GM12892 (cell line): ENCODE data around the gene STK38.

Experiments used
- DNase-seq: peaks from one replicate; pipeline ENCODE4 v3.0.0; 2011; ENCODE audit not compliant: insufficient read length
- FAIRE-seq: peaks from 2 replicates; lab custom pipeline; 2011; peaks lifted over from hg19 to GRCh38; lab: Jason Lieb, UNC
- POLR2A ChIP-seq: IDR thresholded peaks from 2 replicates; pipeline ENCODE4 v1.6.1; 2011; ENCODE audit warnings: low read depth, low read length, control low read depth
- POLR2AphosphoS5 ChIP-seq: IDR thresholded peaks from 2 replicates; pipeline ENCODE4 v1.6.1; 2011; ENCODE audit warnings: low read depth, low read length, control low read depth
- TAF1 ChIP-seq: IDR thresholded peaks from 2 replicates; pipeline ENCODE4 v1.6.1; 2011; ENCODE audit warnings: low read depth, mild to moderate bottlenecking, control low read depth, low read length, borderline replicate concordance

STK38 gene

DNA sequence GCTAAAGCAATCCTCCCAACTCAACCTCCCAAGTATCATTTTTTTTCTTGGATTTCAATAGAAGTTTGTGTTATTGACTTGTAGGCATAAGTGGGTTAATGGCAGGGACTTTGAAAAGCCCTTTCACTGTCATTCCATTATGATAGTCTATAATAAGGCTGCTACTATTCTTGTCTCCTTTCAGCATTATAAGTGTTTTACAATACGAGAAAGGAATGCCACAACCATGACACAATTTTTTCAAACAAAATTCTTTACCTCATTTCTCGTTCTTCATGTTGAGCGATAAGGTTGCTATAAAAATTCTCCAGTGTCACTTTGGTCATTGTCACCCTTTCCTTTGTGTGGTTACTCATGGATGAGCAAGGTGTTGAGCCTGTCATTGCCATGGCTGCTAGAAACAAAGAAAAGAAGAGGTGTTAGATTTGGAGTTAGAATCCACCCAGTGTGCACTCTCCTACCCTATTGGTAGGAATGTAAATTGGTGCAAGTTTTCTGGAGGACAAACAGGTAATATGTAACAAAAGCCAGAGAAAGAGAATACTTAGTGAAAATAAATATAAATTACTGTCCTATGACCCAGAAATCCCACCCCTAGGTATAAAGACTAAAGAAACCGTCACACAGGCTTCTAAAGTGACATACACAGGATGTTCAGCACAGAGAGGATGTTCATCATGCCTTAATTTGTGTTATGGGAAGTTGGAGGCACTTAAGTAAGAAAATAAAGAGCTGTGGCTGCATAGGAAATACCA, 7.3 kb downstream of the STK38 start:
- TF ChIP-seq TAF1 (no peak), POLR2A (no peak), POLR2AphosphoS5 (no peak)
- no peak for DNase-seq
- FAIRE-seq, result no peak

DNA sequence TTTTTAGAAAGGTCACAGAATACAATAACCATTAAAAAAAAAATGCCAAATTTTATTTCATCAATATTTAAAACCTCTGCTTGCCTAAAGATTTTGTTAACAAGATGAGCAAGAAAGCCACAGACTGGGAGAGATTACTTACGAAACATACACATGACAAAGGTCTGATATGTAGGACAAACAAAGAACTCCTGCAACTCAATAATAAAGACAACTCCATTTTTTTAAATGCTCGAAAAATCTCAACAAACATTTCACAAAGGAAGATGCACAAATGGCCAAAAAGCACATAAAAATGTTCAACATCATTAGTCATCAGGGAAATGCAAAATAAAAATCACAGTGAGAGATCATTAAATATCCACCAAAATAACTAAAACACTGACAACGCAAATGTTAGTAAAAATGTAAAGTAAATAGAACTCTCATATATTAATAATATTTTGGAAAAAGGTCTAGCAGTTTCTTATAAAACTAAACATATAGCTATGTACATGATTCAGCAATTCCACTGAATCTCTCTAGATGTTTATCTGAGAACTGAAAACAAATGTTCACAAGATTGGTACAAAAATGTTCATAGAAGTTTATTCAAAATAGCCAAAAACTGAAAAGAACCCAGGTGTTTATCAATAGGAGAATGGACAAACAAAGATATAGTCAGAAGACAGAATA, 10.3 kb downstream of the STK38 start:
- TF ChIP-seq TAF1 (no peak), POLR2AphosphoS5 (no peak), POLR2A (no peak)
- FAIRE-seq (no peak), DNase-seq (no peak)

DNA sequence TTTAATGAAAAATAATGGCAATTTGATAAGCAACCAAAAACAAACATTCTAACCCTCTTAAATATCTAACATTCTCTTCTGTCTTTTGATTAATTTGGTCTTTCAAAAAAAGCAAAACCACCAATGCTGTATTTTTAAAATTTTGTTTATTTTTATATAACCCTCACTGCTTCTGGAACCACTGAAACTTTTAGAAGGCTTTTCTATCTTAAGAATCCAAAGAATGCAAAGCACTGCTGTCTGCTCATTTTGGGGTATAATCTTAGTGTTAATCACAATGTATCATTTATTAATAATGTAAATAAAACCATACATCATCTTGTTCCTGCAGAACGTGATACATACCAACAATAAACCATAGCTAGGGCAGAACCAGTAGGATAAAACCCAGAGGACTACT, 14.0 kb downstream of the STK38 start:
- DNase-seq, result no peak
- FAIRE-seq, result no peak
- TF ChIP-seq TAF1 (no peak), POLR2A (no peak), POLR2AphosphoS5 (no peak)

DNA sequence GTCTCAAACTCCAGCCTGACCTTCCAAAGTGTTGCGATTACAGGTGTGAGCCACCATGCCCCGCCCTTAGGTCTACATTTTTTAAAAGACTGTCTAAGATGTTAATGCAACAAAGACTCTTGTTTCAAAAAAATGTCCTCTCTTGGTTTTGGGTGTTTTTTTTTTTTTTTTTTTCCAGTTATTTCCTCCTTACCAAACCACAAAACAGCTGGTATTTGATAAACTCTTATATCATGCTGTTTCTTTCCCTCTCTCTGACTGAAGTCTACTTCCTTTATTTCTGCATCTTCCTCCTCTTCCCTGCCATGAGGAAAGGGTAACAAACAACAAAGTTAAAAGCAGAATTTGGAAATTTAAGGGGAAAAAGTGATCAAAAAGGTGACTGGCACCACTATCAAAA, 21.2 kb downstream of the STK38 start:
- TF ChIP-seq POLR2A, result no peak
- no peak for TF ChIP-seq POLR2AphosphoS5
- no peak for TF ChIP-seq TAF1
- FAIRE-seq, result no peak
- no peak for DNase-seq

DNA sequence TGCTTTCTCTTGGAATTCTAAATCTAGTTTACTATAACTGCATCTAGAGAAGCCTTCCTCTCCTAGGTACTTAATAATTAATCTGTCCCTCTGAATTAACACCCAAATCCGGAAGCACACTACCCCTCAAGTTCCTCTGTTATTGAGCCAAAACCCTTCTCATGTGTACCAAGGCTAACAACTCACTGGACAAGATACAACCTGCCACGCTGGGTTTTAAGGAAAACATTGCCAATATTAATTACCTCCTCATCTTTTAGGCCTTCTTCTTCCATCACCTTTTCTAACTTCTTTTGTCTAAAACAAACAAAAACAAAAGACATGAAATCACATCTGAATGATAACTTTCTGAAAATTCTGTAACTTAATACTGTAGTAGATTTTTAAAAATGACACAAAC, 21.9 kb downstream of the STK38 start:
- FAIRE-seq, result no peak
- no peak for DNase-seq

DNA sequence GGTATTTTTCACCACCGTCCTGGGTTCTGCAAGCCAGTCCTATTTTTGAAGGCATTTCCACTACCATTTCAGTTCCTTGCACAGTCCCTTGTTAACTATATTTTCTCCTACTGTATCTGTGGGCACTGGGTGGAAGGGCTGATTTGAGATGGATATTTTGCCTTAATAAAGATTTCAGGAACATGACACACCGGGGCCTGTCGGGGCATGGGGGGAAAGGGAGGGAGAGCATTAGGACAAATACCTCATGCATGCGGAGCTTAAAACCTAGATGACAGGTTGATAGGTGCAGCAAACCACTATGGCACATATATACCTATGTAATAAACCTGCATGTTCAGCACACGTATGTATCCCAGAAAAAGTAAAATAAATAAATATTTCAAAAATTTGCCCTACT, 22.4 kb downstream of the STK38 start:
- TF ChIP-seq TAF1, result no peak
- no peak for TF ChIP-seq POLR2AphosphoS5
- TF ChIP-seq POLR2A, result no peak
- FAIRE-seq (no peak), DNase-seq (no peak)

More for the DNA sequence above, 21.9 kb downstream of the STK38 start:
- TF ChIP-seq TAF1 (no peak), POLR2A (no peak), POLR2AphosphoS5 (no peak)

DNA sequence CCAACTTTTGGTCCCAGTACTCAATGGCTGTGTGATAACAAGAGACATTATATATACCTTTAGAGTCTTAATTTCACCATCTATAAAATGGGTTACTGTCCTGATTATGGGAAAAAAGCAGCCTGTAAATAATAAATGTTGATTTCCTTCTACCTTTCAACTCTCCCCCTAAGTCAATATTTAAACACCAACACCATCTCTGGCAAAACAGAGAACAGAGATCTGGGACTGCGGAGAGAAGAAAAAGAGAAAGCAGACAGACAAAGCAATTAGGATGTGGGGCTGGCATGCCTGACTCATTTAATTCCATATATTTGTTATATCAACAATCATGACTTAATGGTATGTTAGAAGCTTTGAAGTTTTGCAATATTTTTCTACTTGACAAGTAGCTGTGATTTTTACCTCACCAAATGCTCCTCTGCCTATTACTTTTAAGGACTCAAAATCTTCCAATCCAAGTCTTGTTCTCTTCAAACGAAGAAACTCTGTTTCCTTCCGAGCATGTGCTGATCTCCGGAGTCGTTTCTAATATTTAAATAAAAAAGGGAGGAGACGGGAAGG, 23.3 kb downstream of the STK38 start:
- no peak for TF ChIP-seq POLR2AphosphoS5
- no peak for TF ChIP-seq POLR2A
- TF ChIP-seq TAF1, result no peak
- FAIRE-seq, result no peak

DNA sequence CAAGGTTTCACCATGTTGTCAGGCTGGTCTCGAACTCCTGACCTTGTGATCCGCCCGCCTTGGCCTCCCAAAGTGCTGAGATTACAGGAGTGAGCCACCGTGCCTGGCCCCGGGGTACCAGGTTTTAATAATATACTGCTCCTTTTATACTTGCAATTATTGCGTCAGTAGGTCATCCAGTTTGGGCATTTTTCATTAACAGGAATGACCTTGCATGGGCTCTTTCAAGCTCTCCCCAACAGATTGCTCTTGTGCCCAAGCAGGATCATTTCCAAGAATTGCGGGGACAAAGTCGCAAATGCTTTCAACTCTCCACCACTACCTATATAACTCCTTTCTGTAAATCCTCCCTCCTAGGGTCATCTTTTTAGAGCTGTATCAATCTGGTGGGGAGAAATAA, 23.8 kb downstream of the STK38 start:
- FAIRE-seq (no peak), DNase-seq (no peak)
- TF ChIP-seq TAF1 (no peak), POLR2AphosphoS5 (no peak), POLR2A (no peak)

More for the DNA sequence above, 23.3 kb downstream of the STK38 start:
- no peak for DNase-seq

DNA sequence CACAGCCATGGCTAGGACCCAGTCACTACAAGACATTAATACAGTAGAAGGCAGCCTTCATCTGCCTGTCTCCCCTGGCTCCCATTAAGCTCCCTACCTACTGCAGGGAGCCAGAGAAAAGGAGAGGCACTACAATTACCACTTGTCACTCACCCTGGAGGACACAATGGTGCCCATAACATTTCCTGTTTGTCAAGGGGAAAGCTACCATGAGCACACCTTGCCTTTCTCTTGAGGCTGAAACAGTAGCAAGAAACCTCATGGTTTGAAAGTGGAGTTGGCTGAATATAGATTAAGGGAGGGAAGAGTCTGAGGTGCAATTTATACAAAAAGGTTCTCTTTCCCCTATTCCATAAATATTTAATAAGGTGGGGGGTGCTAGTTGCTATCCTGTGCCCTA, 27.9 kb downstream of the STK38 start:
- FAIRE-seq, result no peak
- no peak for DNase-seq
- TF ChIP-seq TAF1 (no peak), POLR2A (no peak), POLR2AphosphoS5 (no peak)

DNA sequence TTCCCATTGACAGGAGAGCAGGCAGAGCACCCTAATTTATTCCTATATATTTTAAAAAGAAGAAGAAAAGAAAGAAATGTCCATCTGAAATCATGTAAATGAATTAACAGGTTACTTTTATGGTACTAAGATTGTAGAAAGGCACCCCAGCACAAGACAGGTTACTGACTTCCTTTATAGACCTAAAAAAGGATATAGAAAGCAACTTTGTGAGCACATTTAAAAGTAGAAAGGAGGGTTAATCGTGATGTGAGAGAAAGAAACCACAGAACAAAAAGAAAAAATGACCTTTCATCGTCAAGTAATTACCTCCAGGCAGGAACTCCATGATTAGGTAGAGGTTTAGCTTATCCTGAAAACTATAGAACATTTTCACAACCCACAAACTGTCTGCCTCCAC, 29.9 kb downstream of the STK38 start:
- FAIRE-seq, result no peak
- DNase-seq, result no peak
- TF ChIP-seq POLR2A (no peak), POLR2AphosphoS5 (no peak), TAF1 (no peak)

DNA sequence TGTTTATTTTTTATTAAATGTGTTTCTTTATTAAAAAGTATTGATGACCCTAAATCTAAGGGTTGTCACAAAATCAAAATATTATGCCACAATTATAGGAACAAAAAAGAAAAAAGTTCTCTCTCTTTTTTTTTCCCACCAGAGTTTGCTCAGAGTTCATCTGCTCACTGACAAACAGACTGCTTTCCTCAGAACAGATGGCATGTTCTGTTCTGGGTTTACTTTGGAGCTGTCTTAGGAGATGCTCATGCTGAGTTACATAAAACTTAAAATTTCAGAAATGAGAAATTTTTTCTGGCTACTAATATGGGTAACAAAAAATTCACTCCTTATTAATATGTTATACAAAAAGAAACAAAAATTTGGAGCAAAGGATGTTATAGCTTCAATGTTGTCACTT, 30.3 kb downstream of the STK38 start:
- DNase-seq (no peak), FAIRE-seq (no peak)
- TF ChIP-seq TAF1, result no peak
- no peak for TF ChIP-seq POLR2A
- TF ChIP-seq POLR2AphosphoS5, result no peak

DNA sequence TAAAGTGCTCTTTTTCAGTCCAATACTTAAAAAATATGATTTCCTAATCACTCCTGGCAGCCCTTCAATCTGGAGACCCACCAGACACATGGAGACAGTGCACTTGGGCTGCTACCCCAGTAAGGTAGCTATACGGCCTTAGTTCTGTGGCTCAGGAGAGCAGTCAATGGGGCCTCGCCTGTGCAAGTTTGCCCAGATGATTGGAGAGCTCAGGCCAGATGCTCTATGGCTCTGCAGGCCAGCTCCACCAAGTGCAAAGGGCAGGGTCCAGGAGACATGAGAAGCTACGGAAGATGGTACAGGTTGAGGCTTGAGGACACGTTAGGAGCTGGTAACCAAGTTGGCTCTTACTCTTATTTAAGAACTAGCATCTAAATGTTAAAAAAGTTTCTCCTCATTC, 30.7 kb downstream of the STK38 start:
- TF ChIP-seq POLR2AphosphoS5 (no peak), POLR2A (no peak), TAF1 (no peak)
- no peak for DNase-seq
- FAIRE-seq, result no peak
